Measurements from ENCODE around the gene FTH1. TPM values are rescaled to one million over a fixed set of nuclear protein-coding genes. Genes with fewer than 3 reads are reported as not detected.
A peak's percentile ranks its signal among the peaks of the same experiment; 100 is the strongest.

FTH1 gene
- polyA plus RNA-seq, 4 donors = 1,796 to 2,281 (median 2,069) TPM

DNA sequence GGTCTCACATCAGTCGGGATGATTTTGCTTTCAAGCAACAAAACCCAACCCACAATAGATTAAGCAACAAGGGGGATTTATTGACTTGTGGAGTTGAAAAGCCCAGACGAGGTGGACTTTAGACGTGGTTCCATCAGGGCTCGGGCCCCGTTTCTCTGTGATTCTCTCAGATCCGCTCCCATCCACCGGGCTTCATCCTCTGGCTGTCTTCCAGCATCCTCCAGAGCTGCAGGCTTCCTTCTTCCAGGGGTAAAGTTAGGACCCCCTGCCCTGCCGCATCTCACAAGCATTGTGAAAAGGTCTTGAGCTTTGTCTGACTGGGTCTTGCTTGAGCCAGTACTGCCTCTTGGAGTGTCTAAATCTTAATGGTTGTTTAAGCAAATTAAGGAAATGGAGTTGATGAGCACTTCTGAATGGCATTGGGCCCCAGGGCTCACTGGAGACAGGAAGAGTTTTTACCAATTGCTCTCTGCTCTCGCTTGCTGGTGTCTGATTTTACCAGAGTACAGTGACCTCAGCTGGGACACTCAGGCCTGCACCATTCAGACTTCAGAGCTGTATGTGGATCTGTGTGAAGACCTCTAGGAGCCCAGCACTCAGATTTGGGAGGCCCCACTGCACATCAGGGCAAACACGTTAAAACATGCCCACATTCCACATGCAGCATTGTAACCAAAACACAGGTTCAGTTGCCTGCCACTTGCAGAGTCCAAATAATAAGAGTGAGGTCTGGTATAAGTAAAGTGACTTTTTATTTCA is 13.5 kb upstream of the FTH1 start:
- DNase-seq (ENCODE audit: low read depth in 4 of 4, low spot score in 3 of 4) = no peak

DNA sequence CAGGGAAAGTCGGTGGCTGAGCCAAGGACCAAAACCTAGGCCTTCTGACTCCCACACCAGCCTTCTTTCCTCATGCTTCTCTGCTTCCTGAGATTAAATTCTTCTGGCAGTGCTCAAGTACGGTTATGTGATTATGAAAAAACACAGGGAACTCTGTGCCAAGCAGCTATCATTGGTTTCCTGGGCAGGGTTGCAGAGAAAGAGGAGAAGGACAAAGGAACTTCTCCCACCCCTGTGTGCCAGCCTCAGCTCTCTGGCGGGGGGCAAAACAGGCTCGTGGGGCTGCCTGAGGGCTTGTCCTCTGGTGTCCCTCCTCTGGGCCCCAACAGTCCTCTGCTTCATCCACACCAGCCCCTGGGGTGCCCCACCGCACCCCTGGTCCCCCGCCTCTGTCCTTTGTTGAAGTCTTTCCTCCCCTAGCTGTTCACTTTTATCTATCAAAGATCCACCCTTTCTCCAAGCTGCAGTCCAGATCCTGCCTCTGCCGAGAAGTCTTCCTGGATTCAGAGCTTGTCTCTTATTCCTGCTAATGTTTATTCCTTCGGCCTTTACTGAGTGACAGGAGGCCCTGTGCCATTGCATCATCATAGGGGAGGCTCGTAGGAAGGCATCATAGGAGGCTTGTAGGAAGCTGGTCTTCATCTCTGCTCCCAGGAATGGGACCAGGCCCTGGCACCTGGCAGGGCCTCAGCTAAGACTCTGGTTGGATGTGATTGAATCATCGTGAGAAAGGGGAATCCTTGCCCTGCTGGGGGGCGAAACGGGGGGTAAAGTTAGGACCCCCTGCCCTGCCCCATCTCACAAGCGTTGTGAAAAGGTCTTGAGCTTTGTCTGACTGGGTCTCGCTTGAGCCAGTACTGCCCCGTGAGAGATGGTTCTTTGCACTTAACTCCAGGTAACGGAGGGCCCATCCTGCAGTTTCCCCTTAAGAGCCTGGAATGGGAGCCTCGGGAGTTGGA is 11.5 kb upstream of the FTH1 start:
- DNase-seq (ENCODE audit: low read depth in 4 of 4, low spot score in 3 of 4) = no peak

DNA sequence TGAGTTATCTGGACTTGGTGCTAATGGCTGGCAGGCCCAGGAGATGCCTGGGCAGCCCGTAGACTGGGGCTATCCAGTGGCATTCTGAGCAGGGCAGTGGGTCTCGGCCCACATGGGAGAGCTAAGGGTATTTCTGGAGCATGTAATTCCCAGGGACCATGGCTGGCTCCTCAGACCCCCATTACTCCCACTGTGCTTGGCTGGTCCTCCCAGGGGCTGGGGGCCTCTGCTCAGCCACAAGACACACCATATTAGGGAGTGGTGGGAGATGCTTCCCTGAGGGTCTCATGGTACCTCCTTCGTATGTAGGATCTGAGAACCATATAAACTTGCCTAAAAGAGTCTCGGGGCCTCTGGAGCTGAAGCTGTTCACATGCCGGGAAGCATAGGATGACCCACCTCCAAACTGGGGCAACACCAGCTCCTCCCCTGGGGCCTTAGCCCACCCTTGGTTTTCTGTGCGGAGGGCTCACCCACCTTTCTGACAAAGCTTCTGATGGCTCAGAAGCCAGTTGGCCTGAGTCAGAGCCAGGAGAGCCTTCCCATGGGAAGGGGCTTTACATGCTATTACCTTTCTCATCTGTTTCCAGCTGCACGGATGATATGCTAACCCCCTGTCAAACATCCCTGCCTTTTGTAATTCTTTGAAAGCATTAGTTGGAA is 9.5 kb upstream of the FTH1 start:
- DNase-seq (ENCODE audit: low read depth in 4 of 4, low spot score in 3 of 4) = no peak

DNA sequence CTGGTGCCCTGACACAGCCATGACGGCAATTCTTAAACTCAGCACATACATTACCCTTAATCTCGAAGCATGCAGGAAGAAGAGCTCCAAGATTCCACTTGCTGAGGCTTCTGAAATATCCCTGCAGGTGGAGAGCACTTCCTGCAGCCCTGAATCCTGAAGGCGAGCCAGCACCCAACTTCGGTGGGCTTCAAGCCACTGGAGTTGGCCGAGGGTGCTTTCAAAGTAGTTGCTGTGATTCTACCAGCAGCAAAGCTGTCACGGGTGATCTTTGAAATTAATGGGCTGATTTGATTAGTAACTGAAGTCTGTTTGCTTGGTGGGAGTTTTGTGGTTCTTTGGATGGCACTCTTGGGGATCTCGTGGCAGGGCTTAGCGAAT is 9.0 kb upstream of the FTH1 start:
- DNase-seq (ENCODE audit: low read depth in 4 of 4, low spot score in 3 of 4) = no peak

DNA sequence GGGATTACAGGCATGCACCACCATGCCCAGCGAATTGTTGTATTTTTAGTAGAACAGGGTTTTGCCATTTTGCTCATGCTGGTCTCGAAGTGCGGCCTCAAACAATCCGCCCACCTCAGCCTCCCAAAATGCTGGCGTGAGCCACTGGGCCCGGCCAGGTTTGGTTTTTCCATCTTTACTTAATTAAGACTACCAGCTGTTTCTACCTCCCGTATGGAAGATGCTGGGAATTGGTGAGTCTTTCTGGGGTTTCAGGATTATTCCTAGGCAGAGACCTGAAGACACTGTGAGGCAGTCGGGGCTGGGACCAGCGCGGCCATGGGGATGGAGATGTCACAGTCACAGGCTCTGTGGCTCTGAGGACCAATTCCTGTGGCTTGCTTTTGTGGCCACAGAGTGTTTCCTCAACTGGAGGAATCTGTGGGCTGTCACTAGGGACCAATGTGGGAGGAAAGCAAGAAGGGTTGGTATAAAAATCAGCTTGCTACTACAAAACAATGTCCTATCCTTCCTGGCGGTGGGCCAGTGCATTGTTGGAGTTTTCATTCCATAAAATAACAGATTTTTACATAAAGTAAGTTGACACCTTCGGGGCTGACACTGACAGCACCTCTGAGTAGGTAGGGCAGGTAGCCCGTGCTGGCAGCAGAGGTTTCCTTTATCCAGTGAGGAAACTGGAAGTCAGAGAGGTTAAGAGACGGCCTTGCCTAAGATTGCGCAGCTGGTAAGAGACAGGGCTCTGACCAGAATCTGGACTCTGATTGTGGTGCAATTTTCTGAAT is 8.4 kb upstream of the FTH1 start:
- no peak for DNase-seq (ENCODE audit: low read depth in 4 of 4, low spot score in 3 of 4)

DNA sequence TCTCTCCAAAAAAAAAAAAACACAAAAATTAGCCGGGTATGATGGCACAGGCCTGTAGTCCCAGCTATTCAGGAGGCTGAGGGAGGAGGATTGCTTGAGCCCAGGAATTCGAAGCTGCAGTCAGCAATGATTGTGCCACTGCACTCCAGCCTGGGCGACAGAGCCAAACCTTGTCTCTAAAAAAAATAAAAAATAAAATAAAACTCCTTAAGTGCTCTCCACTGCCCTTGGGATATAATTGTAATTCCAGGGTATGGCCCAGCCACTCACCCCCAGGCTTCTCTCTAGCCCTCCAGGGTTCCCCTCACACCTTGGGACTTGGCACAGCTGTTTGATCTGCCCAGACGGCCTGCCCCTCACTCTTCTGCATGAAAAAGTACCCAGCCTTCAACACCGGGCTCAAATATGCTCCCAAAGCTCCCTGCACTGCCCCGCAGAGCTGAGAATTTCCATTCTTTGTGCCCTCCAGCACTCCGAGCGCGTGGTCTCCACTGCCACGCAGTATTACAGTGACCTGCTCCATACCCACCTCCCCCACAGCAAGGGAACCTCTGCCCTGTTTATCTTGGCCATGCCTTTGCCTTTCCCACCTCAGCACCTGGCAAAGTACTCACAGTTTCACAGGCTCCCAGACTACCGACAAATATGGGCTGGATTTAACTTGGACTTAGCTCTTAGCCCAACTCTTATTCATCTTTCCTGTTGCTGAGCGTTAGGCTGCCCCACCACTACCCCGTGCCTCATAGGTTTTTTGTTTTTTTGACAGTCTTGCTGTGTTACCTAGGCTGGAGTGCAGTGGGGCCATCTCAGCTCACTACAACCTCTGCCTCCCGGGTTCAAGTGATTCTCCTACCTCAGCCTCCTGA is 7.6 kb upstream of the FTH1 start:
- no peak for DNase-seq (ENCODE audit: low read depth in 4 of 4, low spot score in 3 of 4)

DNA sequence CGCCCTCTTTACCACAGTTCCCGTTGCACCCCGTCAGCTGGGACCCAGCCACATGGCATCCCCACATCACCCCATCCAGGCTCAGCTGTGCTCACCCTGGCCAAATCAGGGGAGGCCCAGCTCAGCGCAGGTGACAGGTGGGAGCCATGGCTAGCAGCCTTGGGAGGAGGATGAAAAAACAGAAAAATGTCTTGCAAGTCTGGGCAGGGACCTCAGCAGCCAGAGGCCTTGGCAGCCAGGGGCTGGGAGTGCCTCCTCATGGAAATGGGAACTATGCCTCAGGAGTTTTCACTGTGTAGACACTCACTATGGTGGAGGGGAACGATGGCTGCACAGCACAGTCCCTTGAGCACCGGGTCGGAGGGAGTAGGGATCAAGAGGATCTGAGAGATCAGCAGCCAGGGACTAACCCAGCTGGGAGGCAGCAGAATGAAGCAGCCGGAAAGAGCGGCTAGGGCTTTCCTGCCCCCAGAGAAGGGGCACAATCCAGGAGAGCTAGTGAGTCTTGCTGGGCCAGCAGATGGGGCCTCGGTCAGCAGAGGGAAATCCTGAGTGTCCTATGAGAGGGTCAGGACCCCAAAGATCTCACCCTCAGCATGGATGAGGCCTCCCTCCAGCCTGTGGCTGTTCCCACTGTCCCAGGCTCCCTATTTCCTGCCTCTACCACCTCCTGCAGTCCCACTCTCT is 6.2 kb upstream of the FTH1 start:
- DNase-seq (ENCODE audit: low read depth in 4 of 4, low spot score in 3 of 4) = no peak

DNA sequence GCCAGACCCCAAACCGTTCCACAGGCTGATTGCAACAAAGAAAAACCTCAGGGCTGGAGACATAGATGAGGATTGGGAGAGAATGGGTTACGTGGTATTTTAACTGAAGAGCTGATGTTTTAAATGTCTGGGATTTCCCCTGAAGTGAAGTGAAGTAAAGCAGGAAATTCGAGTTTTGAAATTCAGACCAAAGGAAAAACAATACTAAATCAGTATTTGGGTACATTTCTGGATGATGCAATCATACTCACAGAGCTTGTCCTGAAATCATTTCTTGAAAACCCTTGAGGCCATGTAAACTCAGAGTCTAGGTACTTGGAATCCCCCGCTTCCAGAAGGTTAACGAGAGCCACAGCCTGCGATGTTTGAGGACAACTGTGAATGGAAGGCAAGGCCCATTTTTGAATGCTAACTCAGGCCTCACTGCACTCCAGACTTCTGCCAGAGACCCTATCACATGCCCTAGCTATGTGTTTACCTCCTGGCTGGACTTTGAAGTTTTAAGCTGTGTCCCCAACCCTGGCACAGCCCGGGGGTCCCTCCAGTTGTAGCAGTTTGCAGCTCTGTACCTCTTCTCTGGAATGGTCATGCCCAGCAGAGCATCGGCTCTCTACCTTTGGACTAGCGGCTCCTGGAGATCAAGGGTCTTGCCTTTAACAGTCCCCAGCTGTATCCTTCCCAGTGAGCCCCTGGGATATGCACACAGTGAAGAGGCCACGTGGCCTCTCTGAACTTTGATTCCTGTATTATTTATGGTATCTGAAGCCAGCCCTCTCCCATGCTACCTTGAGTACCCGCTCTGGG is 5.4 kb upstream of the FTH1 start:
- no peak for DNase-seq (ENCODE audit: low read depth in 4 of 4, low spot score in 3 of 4)

DNA sequence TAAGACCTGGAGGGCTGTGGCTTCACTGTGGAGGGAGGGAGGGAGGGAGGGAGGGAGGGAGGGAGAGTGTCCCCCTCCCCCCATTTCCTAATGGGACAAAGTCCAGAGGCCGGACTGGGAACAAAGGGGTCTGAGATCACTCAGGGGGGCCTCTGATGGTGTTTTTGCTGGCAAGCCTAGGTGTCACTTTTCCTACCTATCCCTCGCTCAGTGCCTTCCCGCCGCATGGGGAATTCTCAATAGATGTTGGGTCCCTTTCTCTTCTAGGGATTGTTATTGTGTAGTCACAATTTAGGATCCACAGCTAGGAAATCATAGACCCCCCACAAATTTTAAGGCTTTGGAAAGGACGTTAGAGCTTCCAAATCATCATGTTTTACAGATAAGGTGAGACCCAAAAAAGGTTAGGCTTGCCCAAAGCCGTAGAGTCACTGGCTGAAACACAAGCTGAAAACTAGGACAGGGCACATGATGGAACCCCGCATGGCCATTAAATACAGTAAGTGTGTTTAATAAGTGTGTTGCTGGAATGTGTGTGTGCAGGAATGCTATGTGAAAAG is 4.8 kb upstream of the FTH1 start:
- DNase-seq (ENCODE audit: low read depth in 4 of 4, low spot score in 3 of 4) = no peak

DNA sequence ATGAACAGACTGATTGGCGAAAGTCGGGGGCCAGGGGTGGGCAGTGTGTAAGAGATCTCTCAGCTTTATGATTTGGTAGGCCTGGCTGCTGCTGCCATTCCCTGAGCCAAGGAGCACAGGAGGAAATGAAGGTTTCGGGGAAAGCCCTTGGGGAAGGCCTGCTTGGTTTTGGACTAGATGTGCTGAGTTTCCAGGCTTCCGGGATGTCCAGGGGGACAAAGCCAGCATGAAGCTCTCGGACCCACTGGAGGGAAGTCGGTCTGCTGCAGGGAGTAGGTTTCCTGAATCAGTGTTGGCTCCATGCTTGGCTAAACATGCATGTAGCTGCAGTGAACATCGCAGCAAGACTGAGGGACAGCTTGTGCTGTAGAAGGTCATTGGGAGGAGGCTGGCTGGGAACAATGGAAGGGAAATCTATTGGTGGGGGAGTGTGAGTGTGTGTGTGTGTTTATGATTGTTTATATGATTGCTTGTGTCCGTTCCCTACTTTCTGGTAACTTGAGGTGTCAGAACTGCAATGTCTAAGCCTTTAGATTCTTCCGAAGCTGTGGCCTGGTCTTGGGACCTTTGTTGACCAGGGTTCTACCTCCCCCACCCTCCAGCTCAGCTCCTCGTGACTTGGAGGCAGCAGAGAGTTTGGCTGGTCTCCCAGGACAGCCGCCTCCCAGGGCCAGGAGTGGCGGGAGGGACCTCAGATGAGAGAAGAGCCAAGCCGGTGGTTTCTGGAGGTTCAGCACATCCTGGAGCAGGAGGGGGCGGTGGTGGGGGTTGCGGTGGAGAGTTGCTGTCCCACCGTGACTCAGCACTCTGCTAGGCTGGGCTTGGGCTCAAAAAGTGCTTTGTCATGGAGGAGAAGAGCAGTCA is 4.0 kb upstream of the FTH1 start:
- DNase-seq (ENCODE audit: low read depth in 4 of 4, low spot score in 3 of 4) = peak; percentile 86 to 92 (median 90)

DNA sequence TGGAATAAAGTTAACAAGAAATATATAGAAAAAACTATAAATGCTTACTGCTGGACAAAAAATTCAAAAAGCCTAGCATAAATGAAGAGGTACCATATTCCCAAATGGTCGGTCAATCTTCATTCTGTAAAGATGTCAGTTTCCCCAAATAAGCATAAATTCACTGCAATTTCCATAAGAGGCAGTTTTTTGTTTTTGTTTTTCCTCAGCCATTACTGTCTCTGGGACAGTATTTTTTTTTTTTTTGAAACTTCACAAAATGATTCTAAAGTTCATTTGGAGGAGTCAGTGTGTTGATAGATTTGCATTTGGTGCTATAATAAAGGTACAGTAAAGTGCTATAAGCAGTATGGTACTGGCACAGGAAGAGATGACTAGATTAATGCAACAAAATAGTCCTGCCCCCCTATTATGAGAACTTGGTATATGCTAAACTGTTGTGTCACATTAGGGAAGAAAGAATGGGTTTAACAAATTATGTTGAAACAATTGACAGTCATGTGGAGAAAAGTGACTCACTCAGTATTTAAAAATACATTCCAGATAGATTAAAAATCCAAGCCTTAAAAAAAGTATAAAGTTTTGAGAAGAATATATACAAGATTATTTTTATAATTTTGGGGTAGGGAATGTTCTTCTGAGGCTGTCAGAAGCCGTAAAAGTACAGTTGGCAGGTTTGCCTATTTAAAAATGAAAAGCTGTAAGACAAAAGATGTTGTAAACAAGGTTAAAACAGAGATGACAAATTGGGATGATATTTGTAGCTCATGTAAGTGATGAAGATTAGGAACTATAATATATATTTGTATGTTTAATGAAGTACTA is 2.6 kb upstream of the FTH1 start:
- DNase-seq (ENCODE audit: low read depth in 4 of 4, low spot score in 3 of 4) = no peak

DNA sequence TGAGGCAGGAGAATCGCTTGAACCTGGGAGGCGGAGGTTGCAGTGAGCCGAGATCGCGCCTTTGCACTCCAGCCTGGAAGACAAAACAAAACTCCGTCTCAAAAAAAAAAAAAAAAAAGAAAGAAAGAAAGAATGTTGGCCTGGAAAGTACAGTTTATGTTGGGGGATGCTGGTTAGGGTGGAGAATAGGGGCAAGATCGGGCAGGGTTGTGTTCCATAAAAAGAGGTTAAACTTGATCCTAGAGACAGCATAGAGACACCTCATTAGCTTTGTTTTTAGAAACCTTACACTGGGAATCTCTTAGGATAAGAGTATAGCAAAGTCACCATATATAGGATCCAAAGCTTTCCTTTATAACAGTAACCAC is 1.9 kb upstream of the FTH1 start:
- DNase-seq (ENCODE audit: low read depth in 4 of 4, low spot score in 3 of 4) = no peak

DNA sequence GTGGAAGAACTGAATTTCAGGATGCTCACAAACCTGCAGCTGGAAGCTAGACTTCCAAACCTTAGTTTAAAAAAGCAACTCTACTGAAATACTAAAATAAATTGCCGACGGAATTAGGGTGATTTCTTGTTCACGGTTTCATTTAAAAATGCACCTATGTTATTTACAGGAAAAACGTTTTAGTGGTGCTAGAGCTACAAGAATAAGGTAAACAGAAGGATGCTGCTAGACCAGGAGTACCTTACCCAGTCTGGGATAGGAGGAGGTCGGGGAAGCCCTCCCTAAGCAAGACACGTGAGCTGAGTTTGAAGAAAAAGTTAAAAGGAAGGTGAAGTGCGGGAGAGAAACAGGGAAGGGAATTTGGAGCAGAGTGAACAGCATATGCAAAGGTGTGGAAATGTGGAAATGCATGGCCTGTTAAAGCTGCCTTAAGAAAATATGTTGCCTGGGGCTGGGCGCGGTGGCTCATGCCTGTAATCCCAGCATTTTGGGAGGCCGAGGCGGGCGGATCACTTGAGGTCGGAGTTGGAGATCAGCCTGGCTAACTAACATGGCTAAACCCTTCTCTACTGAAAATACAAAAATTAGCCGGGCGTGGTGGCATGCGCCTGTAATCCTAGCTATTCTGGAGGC is 1.4 kb upstream of the FTH1 start:
- DNase-seq (ENCODE audit: low read depth in 4 of 4, low spot score in 3 of 4) = no peak

DNA sequence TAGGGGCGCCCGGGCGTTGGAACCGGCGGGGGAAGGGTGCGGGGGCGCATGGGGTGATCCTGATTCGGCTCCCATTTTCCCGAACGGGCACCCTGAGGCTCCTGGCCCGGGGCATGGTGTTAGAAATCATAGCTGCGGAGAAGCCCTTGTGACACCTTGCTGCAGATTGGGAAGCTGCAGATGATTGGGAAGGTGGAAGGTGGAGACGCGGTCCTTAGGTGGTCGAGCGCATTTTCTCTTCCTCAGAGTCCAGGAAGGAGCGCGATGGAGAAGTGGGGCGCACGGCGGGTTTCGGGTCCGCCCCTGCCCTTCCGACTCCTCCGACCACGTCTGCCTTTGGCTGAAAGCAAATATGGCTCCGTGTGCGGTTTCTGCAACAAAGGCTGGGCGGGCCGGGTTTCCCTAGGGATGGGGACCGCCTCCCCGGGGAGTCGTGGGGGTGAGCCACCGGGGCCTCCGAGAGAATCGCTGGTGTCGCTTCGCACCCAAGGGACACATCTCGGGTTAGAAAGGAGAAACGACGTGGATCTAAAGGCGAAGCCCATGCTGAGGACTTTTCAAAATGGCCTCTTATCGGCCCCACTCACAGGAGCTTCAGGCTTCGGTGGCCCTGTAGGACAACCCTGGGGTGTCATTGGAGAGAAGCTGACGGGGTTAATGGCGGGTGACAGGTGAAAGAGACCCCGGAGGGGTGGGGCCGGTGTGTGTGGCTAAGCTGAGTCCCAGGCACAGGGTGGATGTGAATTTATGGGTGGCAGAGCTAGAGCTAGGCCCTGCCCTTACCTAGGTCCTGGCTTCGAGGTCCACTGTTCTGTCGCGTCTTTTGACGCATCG is 707 bp upstream of the FTH1 start:
- no peak for DNase-seq (ENCODE audit: low read depth in 4 of 4, low spot score in 3 of 4)

DNA sequence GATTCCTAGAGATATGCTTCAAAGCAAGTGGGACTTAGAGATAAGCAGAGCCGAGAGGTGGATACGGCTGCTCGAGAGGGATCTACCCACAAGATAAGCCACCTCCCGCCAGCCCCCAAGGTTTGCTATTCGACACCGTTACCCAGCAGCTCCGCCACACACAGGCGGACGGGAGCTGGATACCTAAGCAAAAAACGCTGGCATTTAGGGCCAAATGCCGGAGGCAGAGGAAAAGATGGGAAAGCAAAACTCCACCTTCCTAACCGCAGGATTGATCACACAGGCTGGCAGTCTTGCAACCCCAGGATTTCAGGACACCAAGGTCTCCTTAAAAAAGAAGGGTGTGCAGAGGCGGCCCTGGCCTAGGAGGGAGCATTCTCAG is 709 bp downstream of the FTH1 start:
- DNase-seq (ENCODE audit: low read depth in 4 of 4, low spot score in 3 of 4) = no peak

Measured in left renal pelvis (tissue), 4 donors.